ENCODE measurements around the gene COL20A1.

Gene COL20A1

DNA sequence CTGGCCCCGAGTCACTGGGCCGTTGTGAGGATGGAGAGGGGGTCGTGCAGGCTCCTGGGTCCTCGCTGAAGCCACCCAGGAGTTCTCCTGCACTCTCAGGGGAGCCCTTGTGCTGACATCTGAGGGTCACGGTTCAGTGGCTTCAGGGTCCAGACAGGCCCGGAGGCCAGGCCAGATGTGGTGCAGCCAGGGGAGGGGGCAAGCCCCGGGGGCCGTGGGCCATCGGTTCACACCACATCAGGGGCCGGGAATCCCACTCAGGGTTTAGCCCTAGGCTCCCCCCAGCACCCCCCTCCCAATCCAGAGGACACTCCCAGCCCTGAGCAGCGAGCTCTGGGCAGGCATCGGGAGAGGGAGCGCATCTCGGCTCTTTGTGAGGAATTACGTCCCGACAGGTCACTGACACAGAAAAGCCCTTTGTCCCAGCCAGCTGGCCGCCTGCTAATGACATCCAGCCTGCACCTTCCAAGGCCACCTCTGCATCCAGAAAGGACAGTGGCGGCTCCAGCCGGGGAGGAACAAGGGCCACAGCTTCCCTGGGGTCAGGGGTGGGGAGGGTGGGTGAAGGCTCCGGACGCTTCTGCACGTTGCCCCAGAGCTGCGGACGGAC lies 74.6 kb downstream of the COL20A1 start:
- no peak for TF ChIP-seq CTCF (IDR thresholded peaks at IDR 0.05; ENCODE audit: borderline replicate concordance, insufficient read depth, low read depth, low read length)
- H3K4me3 ChIP-seq (ENCODE audit: low read depth, low read length): no peak overlapping the region

DNA sequence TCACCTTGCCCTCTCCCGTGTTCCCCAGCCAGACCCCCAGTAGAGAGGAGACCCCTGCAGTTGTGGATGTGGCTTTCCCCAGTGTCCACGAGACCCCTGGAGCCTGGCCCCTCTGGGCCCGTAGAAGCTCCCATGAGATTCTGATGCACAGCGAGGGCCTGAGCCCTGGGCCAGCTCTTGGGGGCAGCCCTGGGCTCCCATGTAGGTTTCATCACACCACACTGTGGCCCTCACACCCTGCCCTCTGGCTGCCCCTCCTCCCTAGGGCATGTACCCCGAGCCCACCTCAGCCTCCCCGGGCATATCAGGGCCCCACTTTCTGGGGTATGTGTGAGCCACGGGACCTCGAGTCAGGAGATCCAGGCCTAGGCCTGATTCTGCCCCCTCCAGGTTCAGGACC lies 75.2 kb downstream of the COL20A1 start:
- no peak overlapping the region for H3K4me3 ChIP-seq (ENCODE audit: low read depth, low read length)
- TF ChIP-seq CTCF (IDR thresholded peaks at IDR 0.05; ENCODE audit: borderline replicate concordance, insufficient read depth, low read depth, low read length): no peak

DNA sequence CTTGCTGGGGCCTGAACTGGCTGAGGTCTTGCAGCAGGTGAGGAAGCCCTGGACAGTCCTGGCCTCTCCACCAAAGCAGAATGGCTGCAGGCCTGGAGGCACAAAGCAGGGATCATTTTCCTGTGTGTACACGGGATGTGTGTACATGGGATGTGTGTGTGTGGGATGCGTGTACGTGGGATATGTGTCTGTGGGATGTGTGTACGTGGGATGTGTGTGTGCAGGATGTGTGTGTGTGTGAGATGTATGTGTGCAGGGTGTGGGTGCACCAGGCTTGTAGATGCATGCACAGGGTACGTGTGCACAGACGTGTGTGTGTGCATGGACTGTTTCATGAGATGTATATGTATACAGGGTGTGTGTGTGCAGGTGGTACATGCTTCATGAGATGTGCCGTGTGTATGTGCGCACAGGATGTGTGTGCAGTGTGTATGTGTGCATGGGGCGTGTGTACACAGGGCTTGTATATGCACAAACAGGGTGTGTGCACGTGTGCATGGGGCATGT lies 76.1 kb downstream of the COL20A1 start:
- TF ChIP-seq CTCF (IDR thresholded peaks at IDR 0.05; ENCODE audit: borderline replicate concordance, insufficient read depth, low read depth, low read length): no peak
- no peak overlapping the region for H3K4me3 ChIP-seq (ENCODE audit: low read depth, low read length)

- no peak overlapping the region for H3K4me3 ChIP-seq (ENCODE audit: low read depth, low read length)
- no peak for TF ChIP-seq CTCF (IDR thresholded peaks at IDR 0.05; ENCODE audit: borderline replicate concordance, insufficient read depth, low read depth, low read length)
Observed at GRCh38 chr20:63369724-63370617, 77.0 kb downstream of the COL20A1 start.

DNA sequence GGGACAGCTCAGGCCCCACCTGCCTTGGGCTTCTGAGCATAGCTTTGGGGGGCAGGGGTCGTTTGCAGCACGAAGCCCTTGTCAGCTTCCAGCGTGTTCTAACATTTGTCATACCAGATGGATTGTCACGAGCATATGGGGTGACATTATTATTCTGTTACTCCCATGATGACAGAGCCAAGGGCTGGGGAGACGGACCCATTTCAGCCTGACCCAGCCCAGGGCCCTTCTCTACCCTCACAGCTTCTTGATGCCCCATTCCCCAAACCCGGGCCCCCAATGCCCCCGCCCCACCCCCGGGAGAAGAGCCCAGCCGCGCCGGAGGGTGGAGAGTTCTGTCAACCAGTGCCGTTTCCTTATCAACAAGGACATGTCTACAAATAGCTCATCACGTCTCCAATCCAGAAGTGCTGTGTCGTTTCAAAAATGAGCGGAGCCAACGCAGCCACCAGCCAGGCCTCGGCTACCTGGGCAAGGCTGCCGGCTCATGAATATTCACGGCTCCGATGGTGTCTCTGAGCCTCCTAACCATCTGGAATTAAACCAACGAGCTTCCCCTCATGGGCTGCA lies 77.7 kb downstream of the COL20A1 start:
- no peak for TF ChIP-seq CTCF (IDR thresholded peaks at IDR 0.05; ENCODE audit: borderline replicate concordance, insufficient read depth, low read depth, low read length)

DNA sequence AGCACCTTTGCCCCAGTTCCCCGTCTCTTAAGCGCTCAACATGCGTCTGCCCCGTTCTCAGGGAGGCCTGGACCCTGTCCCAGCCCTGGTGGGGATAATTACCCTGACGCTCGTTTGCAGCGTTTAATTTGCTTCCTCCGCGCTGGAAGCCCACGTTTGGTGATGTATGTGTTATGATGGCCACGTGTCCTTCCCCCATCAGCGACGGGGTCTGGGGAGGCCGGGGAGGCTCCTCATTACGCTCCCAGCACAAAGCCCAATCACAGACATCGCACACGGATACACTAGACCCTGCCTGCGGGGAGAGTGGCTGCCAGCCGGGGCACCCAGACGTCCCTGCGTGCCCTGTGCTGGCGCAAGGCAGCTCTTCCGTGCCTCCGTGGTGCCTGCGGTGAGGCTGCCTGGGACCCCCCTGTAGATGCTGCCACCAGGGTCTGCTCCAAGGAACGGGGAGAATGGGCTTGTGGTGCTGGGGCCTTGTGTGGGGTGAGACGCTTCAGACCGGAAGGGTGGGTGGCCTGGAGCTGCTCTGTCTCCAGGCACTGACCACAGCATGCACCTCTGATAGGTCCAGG lies 78.4 kb downstream of the COL20A1 start:
- no peak for TF ChIP-seq CTCF (IDR thresholded peaks at IDR 0.05; ENCODE audit: borderline replicate concordance, insufficient read depth, low read depth, low read length)
- H3K4me3 ChIP-seq (ENCODE audit: low read depth, low read length): no peak overlapping the region

More for the DNA sequence above, 77.7 kb downstream of the COL20A1 start:
- H3K4me3 ChIP-seq (ENCODE audit: low read depth, low read length): no peak overlapping the region

Measured in GM12875 (cell line).